Measurements from ENCODE around the gene ABI2. TPM values are rescaled to one million over a fixed set of nuclear protein-coding genes. Genes with fewer than 3 reads are reported as not detected.

Gene ABI2
- total and polyA plus RNA-seq, 2 of the 4 experiments (the other 2 are of a cell fraction), result 35.7 to 54.0 TPM

DNA sequence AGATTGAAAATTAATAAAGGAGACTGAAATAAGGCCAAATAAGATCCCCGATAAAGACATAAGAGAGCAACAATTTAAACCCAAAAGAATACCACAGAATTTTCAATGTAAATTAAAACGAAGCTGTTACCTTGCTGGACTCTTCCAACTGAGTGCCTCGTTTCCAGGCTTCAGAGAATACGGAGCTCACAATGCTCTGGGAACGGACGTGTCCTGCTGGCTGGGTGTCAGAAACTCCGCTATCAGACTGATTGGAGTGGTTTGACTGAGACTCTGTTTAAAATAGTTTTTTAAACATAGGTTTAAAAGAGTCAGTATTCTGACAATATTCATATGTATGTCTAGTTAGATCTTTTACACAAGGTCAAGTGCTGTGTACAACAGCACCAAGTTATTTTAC is 116.5 kb downstream of the ABI2 start:
- no peak for ATAC-seq (ENCODE audit: low read depth)
- Histone ChIP-seq H4K91ac (ENCODE audit: insufficient read depth, low read depth, low read length) (no peak overlapping the region), H2AK5ac (ENCODE audit: low read depth, low read length) (no peak overlapping the region), H3K9me3 (ENCODE audit: control insufficient read depth, insufficient read depth, low read length) (no peaks in the 10 kb centered on the region), H3K14ac (replicated peaks; ENCODE audit: low read depth, low read length) (no peak overlapping the region), H3K23ac (ENCODE audit: low read depth, low read length) (no peak overlapping the region), H4K5ac (ENCODE audit: low read depth, low read length) (no peak overlapping the region), H3K79me1 (ENCODE audit: low read depth in 1 of 2, low read length in 2 of 2) (peaks cover 9 to 29% of the 10 kb centered on the region in 2 experiments; a peak in 3 of 4 replicates), H2BK120ac (ENCODE audit: low read depth, low read length) (no peak overlapping the region), H3K56ac (ENCODE audit: extremely low read depth, insufficient read depth, low read length) (no peak overlapping the region), H3K36me3 (ENCODE audit: control insufficient read depth, insufficient read depth, low read length) (peaks cover 35% of the 10 kb centered on the region), H3K18ac (ENCODE audit: low read depth, low read length) (no peak overlapping the region), H2BK15ac (ENCODE audit: low read depth, low read length) (no peak overlapping the region), H4K20me1 (ENCODE audit: insufficient read depth, low read length) (peaks cover 3% of the 10 kb centered on the region; the same call in 1 of the 2 replicates), H2BK20ac (ENCODE audit: low read depth, low read length) (no peak overlapping the region), H2BK5ac (ENCODE audit: low read depth, low read length, poor library complexity, severe bottlenecking) (no peak overlapping the region), H3K4me3 (ENCODE audit: insufficient read depth, low read depth, low read length) (no peak overlapping the region), H3K4me1 (ENCODE audit: control insufficient read depth, insufficient read depth, low read length) (peaks cover 5% of the 10 kb centered on the region), H4K8ac (ENCODE audit: low read depth in 2 of 2, low read length in 2 of 2) (no peak overlapping the region), H3K27me3 (ENCODE audit: control insufficient read depth, insufficient read depth, low read length) (no peaks in the 10 kb centered on the region), H3K9ac (ENCODE audit: low read depth, low read length) (no peak overlapping the region), H3K4me2 (ENCODE audit: low read depth, low read length) (no peak overlapping the region), H3K9me1 (ENCODE audit: insufficient read depth, low read length) (peaks cover 18% of the 10 kb centered on the region), H3K27ac (ENCODE audit: insufficient read depth, low read length) (no peak overlapping the region), H2AFZ (replicated peaks; ENCODE audit: low read length, poor library complexity) (no peak overlapping the region), H2AK9ac (replicated peaks; ENCODE audit: low read depth, low read length, poor library complexity) (no peak overlapping the region), H3K4ac (ENCODE audit: low read depth, low read length) (no peak overlapping the region)
- BruUV-seq (replicated peaks), result no TSS peak
- TF ChIP-seq, protein P1, sequence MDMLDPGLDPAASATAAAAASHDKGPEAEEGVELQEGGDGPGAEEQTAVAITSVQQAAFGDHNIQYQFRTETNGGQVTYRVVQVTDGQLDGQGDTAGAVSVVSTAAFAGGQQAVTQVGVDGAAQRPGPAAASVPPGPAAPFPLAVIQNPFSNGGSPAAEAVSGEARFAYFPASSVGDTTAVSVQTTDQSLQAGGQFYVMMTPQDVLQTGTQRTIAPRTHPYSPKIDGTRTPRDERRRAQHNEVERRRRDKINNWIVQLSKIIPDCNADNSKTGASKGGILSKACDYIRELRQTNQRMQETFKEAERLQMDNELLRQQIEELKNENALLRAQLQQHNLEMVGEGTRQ (IDR thresholded peaks at IDR 0.05; ENCODE audit: low read depth, low read length), result no peak
- TF ChIP-seq, protein P2, sequence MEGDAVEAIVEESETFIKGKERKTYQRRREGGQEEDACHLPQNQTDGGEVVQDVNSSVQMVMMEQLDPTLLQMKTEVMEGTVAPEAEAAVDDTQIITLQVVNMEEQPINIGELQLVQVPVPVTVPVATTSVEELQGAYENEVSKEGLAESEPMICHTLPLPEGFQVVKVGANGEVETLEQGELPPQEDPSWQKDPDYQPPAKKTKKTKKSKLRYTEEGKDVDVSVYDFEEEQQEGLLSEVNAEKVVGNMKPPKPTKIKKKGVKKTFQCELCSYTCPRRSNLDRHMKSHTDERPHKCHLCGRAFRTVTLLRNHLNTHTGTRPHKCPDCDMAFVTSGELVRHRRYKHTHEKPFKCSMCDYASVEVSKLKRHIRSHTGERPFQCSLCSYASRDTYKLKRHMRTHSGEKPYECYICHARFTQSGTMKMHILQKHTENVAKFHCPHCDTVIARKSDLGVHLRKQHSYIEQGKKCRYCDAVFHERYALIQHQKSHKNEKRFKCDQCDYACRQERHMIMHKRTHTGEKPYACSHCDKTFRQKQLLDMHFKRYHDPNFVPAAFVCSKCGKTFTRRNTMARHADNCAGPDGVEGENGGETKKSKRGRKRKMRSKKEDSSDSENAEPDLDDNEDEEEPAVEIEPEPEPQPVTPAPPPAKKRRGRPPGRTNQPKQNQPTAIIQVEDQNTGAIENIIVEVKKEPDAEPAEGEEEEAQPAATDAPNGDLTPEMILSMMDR (conservative IDR thresholded peaks at IDR 0.05; ENCODE audit: low read depth, low read length), result no peak
- TF ChIP-seq NFE2L2 (IDR thresholded peaks at IDR 0.05; ENCODE audit: low read depth, low read length), result no peak
- dilution Hi-C loops (cut with HindIII; ENCODE audit: low sequenced_read_pairs, unreplicated experiment) (no loop called here), intact Hi-C loops (cut with micrococcal nuclease) (no loop called here), in situ Hi-C loops (cut with MboI; ENCODE audit: low sequenced_read_pairs) (no loop called here)
- 100% methylated on average over 3 of the region's 7 CpGs; no CpG with 5 or more reads in 1 of the 2 experiments for WGBS, 2 experiments (ENCODE audit: extremely low coverage in 2 of 2, insufficient read length in 1 of 2)
- ChIA-PET CTCF (no interaction called here), POLR2A (ENCODE audit: unreplicated experiment) (interaction anchor here (0.6 kb wide), 1 partner anchor 160 kb away, joined by 15 read pairs; no protein-coding TSS in a partner anchor)
- DNase-seq, result no peak
